GM13977 (cell line): Measurements from ENCODE around the gene RAI1.

Source experiments
- DNase-seq: peaks from one replicate; pipeline ENCODE4 v3.0.0; 2012; ENCODE audit warnings: low spot score
- in situ Hi-C: fragments of 300-500 bp; cut with MboI; formaldehyde crosslinking; loops from one replicate; pipeline ENCODE4 v1.12.0; 2022; ENCODE audit warnings: low sequenced_read_pairs, low pct_unique_long_range_greater_than_20kb, mixed read lengths, inconsistent platforms; ENCODE audit not compliant: unreplicated experiment
- TF ChIP-seq, protein P1 (sequence below): IDR thresholded peaks from 2 replicates; pipeline ENCODE4 v1.5.1; 2012; ENCODE audit warnings: mild to moderate bottlenecking, control low read depth; ENCODE audit not compliant: insufficient read depth; ENCODE audit errors: extremely low read depth, missing control alignments

RAI1 gene

DNA sequence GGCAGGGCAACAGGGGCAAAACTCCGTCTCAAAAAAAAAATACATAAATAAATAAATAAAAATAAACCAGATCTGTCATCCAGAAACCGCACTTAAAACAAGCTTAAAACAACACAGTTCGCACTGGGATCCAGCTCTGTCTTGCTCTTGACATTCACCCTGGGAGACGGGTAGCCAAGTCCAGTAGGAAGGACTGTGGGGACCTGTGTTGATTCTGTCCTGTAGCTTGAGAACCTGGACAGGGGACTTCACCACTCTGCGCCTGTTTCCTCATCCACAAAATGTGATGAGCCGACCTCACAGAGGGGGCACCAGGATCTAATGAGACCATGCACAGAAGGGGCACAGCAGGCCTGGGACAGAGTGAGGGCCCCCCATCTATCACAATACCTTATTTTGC, 1.5 kb upstream of the RAI1 start:
- TF ChIP-seq, protein P1, sequence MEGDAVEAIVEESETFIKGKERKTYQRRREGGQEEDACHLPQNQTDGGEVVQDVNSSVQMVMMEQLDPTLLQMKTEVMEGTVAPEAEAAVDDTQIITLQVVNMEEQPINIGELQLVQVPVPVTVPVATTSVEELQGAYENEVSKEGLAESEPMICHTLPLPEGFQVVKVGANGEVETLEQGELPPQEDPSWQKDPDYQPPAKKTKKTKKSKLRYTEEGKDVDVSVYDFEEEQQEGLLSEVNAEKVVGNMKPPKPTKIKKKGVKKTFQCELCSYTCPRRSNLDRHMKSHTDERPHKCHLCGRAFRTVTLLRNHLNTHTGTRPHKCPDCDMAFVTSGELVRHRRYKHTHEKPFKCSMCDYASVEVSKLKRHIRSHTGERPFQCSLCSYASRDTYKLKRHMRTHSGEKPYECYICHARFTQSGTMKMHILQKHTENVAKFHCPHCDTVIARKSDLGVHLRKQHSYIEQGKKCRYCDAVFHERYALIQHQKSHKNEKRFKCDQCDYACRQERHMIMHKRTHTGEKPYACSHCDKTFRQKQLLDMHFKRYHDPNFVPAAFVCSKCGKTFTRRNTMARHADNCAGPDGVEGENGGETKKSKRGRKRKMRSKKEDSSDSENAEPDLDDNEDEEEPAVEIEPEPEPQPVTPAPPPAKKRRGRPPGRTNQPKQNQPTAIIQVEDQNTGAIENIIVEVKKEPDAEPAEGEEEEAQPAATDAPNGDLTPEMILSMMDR, result no peak
- DNase-seq, result no peak
- in situ Hi-C loops, result loop anchor here (10.0 kb wide), 2 partner anchors 185 to 345 kb away; no protein-coding TSS in a partner anchor

DNA sequence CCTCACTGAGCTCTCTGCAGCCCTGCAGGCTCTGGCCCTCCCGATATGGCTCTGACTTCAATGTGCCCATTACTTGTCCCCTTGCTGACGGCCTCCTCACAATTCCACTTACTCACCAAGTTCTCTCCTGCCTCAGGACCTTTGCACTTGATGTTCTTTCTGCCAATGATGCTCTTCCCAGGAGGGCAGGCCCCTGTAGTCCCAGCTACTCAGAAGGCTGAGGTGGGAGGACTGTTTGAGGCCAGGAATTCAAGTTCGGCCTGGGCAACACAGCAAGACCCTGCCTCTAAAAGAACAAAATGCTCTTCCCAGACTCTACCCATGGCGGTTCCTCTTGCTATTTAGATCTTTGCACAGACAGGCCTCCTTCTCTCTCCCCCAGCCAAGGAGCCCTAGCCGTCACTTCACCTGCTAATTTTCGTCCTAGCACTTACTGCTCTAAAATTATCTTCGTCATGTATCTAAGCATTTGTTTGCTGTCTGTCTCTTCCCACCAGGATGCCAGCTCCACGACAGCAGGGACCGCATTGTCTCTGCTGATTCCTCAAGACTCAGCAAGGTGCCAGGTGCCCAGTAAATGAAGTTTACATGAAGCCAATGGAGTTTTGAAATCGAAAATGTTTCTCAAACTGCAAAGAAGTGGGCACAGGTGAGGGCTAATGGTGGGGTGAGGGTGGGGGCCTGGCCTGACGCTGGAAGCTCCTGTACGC, 626 bp upstream of the RAI1 start:
- in situ Hi-C loops, result no loop called here
- DNase-seq, result no peak
- TF ChIP-seq, protein P1, result no peak

DNA sequence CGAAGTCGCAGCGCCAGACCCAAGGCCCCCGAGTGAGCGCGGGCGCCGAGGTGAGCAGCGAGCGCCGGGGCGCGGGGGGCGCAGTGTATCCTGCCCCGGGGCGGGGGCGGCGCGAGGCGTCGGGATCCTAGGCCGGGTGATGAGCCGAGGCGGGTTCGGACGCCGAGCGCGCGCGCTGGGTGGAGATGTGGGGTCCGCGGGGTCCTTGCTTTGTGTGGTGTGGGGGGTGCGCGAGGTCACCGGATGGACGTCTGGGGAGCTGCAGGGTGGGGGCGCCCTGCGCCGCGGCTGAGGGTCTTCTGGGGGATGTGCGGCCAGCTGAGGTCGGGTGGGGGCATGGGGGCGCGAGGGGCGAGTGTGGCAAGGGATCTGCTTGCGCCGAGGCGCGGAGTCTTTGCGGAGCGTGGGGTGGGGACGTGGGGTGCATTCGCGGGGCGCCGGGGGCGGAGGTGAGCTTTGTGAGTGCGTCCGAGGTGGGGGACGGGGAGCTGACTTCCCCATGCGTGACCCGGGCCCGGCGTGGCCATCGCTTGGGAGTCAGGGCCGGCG, 560 bp downstream of the RAI1 start:
- TF ChIP-seq, protein P1, result peak; percentile 46
- in situ Hi-C loops, result no loop called here
- DNase-seq, result peak; percentile 59

DNA sequence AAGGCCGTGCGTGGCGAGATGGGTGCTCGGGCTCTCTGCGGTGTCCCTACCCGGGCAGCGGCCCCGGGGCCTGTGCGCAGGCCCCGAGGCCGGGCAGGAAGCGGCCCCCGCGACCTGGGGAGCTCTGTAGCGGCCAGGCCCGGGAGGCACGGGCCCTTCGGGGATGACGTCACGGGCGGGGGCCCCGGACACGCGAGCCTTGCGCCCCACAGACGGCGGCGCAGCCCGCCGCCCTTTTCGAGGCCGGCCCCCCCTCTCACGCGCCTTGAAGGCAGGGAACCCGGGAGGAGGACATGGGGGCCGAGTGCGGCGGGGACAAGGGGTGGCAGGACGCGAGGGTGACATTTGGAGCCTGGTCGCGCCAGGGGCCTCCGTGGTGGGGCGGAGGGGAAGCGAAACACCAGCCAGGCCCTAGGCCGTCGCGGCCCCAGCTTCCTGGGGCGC, 1.1 kb downstream of the RAI1 start:
- TF ChIP-seq, protein P1, result no peak

DNA sequence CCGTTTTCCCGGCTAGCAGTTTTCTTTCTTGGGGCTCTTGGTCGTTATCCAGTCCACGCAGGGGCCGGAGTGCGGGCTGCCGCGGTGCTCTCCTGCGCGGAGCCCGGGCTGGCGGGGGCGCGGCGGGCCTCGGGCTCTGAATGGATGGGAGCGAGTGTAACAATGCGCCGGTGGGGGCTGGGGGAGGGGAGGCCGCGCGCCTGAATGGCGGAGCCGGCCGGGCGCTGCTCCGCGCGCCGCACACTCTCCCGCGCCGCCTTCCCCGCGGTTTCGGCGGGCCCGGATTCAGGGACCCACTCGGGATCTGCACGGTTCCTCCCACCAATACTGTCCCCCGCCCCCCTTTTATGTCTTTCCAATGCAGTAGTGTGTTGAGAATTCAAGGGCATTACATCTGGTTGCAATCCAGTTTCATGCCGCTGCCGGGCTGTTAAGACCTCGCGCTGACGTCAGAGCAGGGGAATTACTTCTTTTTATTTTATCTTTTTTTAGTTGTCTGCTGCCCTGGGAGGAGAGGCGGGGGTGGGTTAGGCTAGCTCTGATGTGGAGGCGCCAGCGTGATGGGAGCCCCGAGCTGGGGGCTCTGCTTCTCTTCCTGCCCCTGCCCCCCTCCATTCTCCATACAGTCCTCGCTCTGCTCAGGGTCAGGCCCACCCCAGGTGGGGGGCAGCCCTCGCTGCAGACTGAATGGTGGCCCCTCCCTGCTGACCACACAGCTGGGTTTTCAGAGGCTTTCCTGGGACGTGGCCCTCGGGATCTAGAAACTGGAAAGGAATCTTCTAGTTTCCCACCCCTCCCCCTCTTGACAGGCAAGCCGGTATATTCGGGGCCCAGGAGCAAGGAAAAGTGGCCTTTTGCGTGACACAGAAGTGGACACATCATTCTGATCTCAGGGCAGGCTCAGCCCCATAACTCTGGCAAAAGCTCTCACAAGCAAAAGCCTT, 1.8 kb downstream of the RAI1 start:
- peak; percentile 77 for DNase-seq
- in situ Hi-C loops, result no loop called here
- TF ChIP-seq, protein P1, result no peak

More for the DNA sequence above, 1.1 kb downstream of the RAI1 start:
- DNase-seq, result peak; percentile 84
- in situ Hi-C loops, result no loop called here

DNA sequence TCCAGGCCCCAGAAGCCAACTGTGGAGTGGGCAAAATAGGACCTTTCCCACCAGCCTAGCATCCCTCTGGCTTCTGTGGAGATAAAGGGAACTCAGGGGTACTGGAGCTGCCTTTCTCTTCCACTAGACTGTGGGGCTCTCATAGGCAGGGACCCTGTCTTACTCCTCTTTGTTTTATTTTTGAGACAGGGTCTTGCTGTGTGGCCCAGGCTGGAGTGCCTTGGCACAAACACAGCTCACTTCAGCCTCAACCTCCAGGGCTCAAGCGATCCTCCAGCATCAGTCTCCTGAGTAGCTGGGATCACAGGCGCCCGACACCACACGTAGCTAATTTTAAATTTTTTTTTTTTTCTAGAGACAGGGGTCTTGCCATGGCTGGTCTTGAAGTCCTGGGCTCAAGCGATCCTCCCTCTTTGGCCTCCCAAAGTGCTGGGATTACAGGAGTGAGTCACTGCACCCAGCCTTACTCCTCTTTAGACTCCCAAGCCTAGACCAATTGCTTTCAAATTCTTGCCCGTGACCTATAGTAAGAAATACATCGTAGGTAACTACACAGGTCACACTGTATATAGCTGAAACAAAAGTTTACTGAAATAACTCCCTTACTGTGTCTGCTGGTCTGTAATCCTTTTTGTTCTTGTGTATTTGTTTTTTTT, 2.6 kb downstream of the RAI1 start:
- in situ Hi-C loops, result no loop called here
- no peak for DNase-seq
- TF ChIP-seq, protein P1, result no peak
